ENCODE measurements around the gene FSD2. TPM values are rescaled to one million over a fixed set of nuclear protein-coding genes. Genes with fewer than 3 reads are reported as not detected.
"Not testable (repeated sequence)": the region's sequence is repeated elsewhere in the genome, so short reads cannot be mapped to it uniquely, and the experiment has no call there.

The FSD2 gene
- total and polyA plus RNA-seq, 4 donors = under 0.01 TPM; not detected in 3

GRCh38 chr15:82714016-82714415, 91.9 kb downstream of the FSD2 start:
- no peak for DNase-seq
- intact Hi-C loops (cut with DNase I) = no loop called here
- WGBS, 2 donors = 62 to 82% methylated on average over 3 of the region's 3 CpGs
- H3K27me3 ChIP-seq (ENCODE audit: control insufficient read depth in 1 of 2, insufficient read depth in 2 of 2, low read length in 1 of 2) = no peaks in the 10 kb centered on the region
- H3K36me3 ChIP-seq (ENCODE audit: control insufficient read depth in 1 of 2, insufficient read depth in 2 of 2, low read length in 1 of 2) = no peaks in the 10 kb centered on the region
- H3K9me3 ChIP-seq (ENCODE audit: control insufficient read depth, low read length) = no peaks in the 10 kb centered on the region
- ATAC-seq (ENCODE audit: low FRiP score) = no peak
- no peak overlapping the region for H3K27ac ChIP-seq (ENCODE audit: low read depth in 1 of 2, low read length in 2 of 2)
- no peaks in the 10 kb centered on the region for H3K4me1 ChIP-seq (ENCODE audit: control insufficient read depth in 1 of 2, insufficient read depth in 2 of 2, low read length in 2 of 2)
- H3K4me3 ChIP-seq (ENCODE audit: low read length in 2 of 2) = no peak overlapping the region

- intact Hi-C loops (cut with DNase I) = no loop called here
- no peak overlapping the region for H3K4me3 ChIP-seq (ENCODE audit: low read length in 2 of 2)
- no peaks in the 10 kb centered on the region for H3K4me1 ChIP-seq (ENCODE audit: control insufficient read depth in 1 of 2, insufficient read depth in 2 of 2, low read length in 2 of 2)
- H3K36me3 ChIP-seq (ENCODE audit: control insufficient read depth in 1 of 2, insufficient read depth in 2 of 2, low read length in 1 of 2) = no peaks in the 10 kb centered on the region
- ATAC-seq (ENCODE audit: low FRiP score) = no peak
- H3K27me3 ChIP-seq (ENCODE audit: control insufficient read depth in 1 of 2, insufficient read depth in 2 of 2, low read length in 1 of 2) = no peaks in the 10 kb centered on the region
- H3K9me3 ChIP-seq (ENCODE audit: control insufficient read depth, low read length) = no peaks in the 10 kb centered on the region
- H3K27ac ChIP-seq (ENCODE audit: low read depth in 1 of 2, low read length in 2 of 2) = no peak overlapping the region
- no peak for DNase-seq
- WGBS, 2 donors = 76 to 80% methylated on average over 3 of the region's 3 CpGs
These were observed 93.8 kb downstream of the FSD2 start for GRCh38 chr15:82712036-82712435.

GRCh38 chr15:82710926-82711490, 94.9 kb downstream of the FSD2 start:
- intact Hi-C loops (cut with DNase I) = no loop called here
- no peak for ATAC-seq (ENCODE audit: low FRiP score)
- no peak overlapping the region for H3K27ac ChIP-seq (ENCODE audit: low read depth in 1 of 2, low read length in 2 of 2)
- 96 to 98% methylated on average over 26 of the region's 26 CpGs for WGBS, 2 donors
- no peaks in the 10 kb centered on the region for H3K9me3 ChIP-seq (ENCODE audit: control insufficient read depth, low read length)
- no peak for DNase-seq
- no peaks in the 10 kb centered on the region for H3K27me3 ChIP-seq (ENCODE audit: control insufficient read depth in 1 of 2, insufficient read depth in 2 of 2, low read length in 1 of 2)
- no peaks in the 10 kb centered on the region for H3K36me3 ChIP-seq (ENCODE audit: control insufficient read depth in 1 of 2, insufficient read depth in 2 of 2, low read length in 1 of 2)
- H3K4me1 ChIP-seq (ENCODE audit: control insufficient read depth in 1 of 2, insufficient read depth in 2 of 2, low read length in 2 of 2) = no peaks in the 10 kb centered on the region
- H3K4me3 ChIP-seq (ENCODE audit: low read length in 2 of 2) = no peak overlapping the region

GRCh38 chr15:82710208-82710555, 95.7 kb downstream of the FSD2 start:
- H3K27ac ChIP-seq (ENCODE audit: low read depth in 1 of 2, low read length in 2 of 2) = no peak overlapping the region
- intact Hi-C loops (cut with DNase I) = no loop called here

GRCh38 chr15:82709421-82710207, 96.3 kb downstream of the FSD2 start, which contains the start of gene AP3B2:
Gene AP3B2 (minus strand): TSS chr15:82709875. CDS start chr15:82709706, 169 bp downstream.
- Histone ChIP-seq H3K27ac (ENCODE audit: low read depth in 1 of 2, low read length in 2 of 2) (no peak within 1 kb of the TSS), H3K36me3 (ENCODE audit: control insufficient read depth in 1 of 2, insufficient read depth in 2 of 2, low read length in 1 of 2) (no peaks in the 10 kb centered on the region), H3K4me3 (ENCODE audit: low read length in 2 of 2) (peak within 1 kb of the TSS; percentile 36 to 68), H3K27me3 (ENCODE audit: control insufficient read depth in 1 of 2, insufficient read depth in 2 of 2, low read length in 1 of 2) (no peaks in the 10 kb centered on the region), H3K4me1 (ENCODE audit: control insufficient read depth in 1 of 2, insufficient read depth in 2 of 2, low read length in 2 of 2) (no peaks in the 10 kb centered on the region), H3K9me3 (ENCODE audit: control insufficient read depth, low read length) (no peaks in the 10 kb centered on the region)
- DNase-seq (peak; percentile 73 to 87), ATAC-seq (ENCODE audit: low FRiP score) (peak; percentile 91)
- WGBS, 2 donors = 0 to 1% methylated on average over 68 to 95 of the region's 95 CpGs
- intact Hi-C loops (cut with DNase I) = loop anchor here in 1 of 2 donors (5.0 kb wide), 1 partner anchor 47 kb away; no protein-coding TSS in a partner anchor

More at GRCh38 chr15:82710208-82710555, 95.7 kb downstream of the FSD2 start:
- ATAC-seq (ENCODE audit: low FRiP score) (no peak), DNase-seq (no peak)
- H3K27me3 ChIP-seq (ENCODE audit: control insufficient read depth in 1 of 2, insufficient read depth in 2 of 2, low read length in 1 of 2) = no peaks in the 10 kb centered on the region
- no peak overlapping the region for H3K4me3 ChIP-seq (ENCODE audit: low read length in 2 of 2)
- no peaks in the 10 kb centered on the region for H3K36me3 ChIP-seq (ENCODE audit: control insufficient read depth in 1 of 2, insufficient read depth in 2 of 2, low read length in 1 of 2)
- no peaks in the 10 kb centered on the region for H3K4me1 ChIP-seq (ENCODE audit: control insufficient read depth in 1 of 2, insufficient read depth in 2 of 2, low read length in 2 of 2)
- 14% methylated on average over 14 of the region's 14 CpGs for WGBS, 2 donors
- H3K9me3 ChIP-seq (ENCODE audit: control insufficient read depth, low read length) = no peaks in the 10 kb centered on the region

GRCh38 chr15:82709081-82709420, 96.8 kb downstream of the FSD2 start:
- Histone ChIP-seq H3K27ac (ENCODE audit: low read depth in 1 of 2, low read length in 2 of 2) (no peak overlapping the region), H3K4me3 (ENCODE audit: low read length in 2 of 2) (peak overlapping the region; percentile 36 to 68), H3K27me3 (ENCODE audit: control insufficient read depth in 1 of 2, insufficient read depth in 2 of 2, low read length in 1 of 2) (no peaks in the 10 kb centered on the region), H3K36me3 (ENCODE audit: control insufficient read depth in 1 of 2, insufficient read depth in 2 of 2, low read length in 1 of 2) (no peaks in the 10 kb centered on the region), H3K4me1 (ENCODE audit: control insufficient read depth in 1 of 2, insufficient read depth in 2 of 2, low read length in 2 of 2) (no peaks in the 10 kb centered on the region), H3K9me3 (ENCODE audit: control insufficient read depth, low read length) (no peaks in the 10 kb centered on the region)
- no peak for DNase-seq
- 3 to 5% methylated on average over 14 to 15 of the region's 15 CpGs for WGBS, 2 donors
- intact Hi-C loops (cut with DNase I) = loop anchor here in 1 of 2 donors (5.0 kb wide), 1 partner anchor 47 kb away; no protein-coding TSS in a partner anchor
- ATAC-seq (ENCODE audit: low FRiP score) = no peak

- not testable (repeated sequence) for H3K27me3 ChIP-seq (ENCODE audit: control insufficient read depth in 1 of 2, insufficient read depth in 2 of 2, low read length in 1 of 2); ATAC-seq (ENCODE audit: low FRiP score); H3K36me3 ChIP-seq (ENCODE audit: control insufficient read depth in 1 of 2, insufficient read depth in 2 of 2, low read length in 1 of 2); H3K27ac ChIP-seq (ENCODE audit: low read depth in 1 of 2, low read length in 2 of 2); H3K4me3 ChIP-seq (ENCODE audit: low read length in 2 of 2); DNase-seq; H3K9me3 ChIP-seq (ENCODE audit: control insufficient read depth, low read length); H3K4me1 ChIP-seq (ENCODE audit: control insufficient read depth in 1 of 2, insufficient read depth in 2 of 2, low read length in 2 of 2)
- WGBS, 2 donors = 84 to 85% methylated on average over 8 of the region's 8 CpGs
- intact Hi-C loops (cut with DNase I) = loop anchor here in 1 of 2 donors (5.0 kb wide), 1 partner anchor 44 kb away; no protein-coding TSS in a partner anchor
These were observed 100.0 kb downstream of the FSD2 start for GRCh38 chr15:82705856-82706255.

All from aorta (tissue), 5 donors.